ENCODE data around the gene SCGB3A1. TPM values are rescaled to one million over a fixed set of nuclear protein-coding genes. Genes with fewer than 3 reads are reported as not detected.

The SCGB3A1 gene
- total RNA-seq, 2 experiments from 2014 or later: not detected

- Mint-ChIP-seq H3K36me3 (ENCODE audit: low read depth) (no peaks in the 10 kb centered on the region), H3K4me1 (no peaks in the 10 kb centered on the region), H3K27me3 (no peaks in the 10 kb centered on the region), H3K27ac (no peak overlapping the region), H3K9me3 (ENCODE audit: low read depth) (no peaks in the 10 kb centered on the region), H3K4me3 (no peak overlapping the region)
- CTCF ChIA-PET: no interaction called here
- POLR2A ChIA-PET: no interaction called here
- intact Hi-C loops (cut with DNase I, micrococcal nuclease): no loop called here
- DNase-seq (no peak), ATAC-seq (no peak)
These were observed 10.5 kb upstream of the SCGB3A1 start for GRCh38 chr5:180601591-180602480.

GRCh38 chr5:180600554-180601041, 9.3 kb upstream of the SCGB3A1 start:
- POLR2A ChIA-PET: no interaction called here
- ATAC-seq (no peak), DNase-seq (no peak)
- no peak overlapping the region for H3K4me3 Mint-ChIP-seq
- CTCF ChIA-PET: no interaction called here
- no peaks in the 10 kb centered on the region for H3K9me3 Mint-ChIP-seq (ENCODE audit: low read depth)
- no peak overlapping the region for H3K27ac Mint-ChIP-seq
- no peaks in the 10 kb centered on the region for H3K36me3 Mint-ChIP-seq (ENCODE audit: low read depth)
- H3K27me3 Mint-ChIP-seq: no peaks in the 10 kb centered on the region
- intact Hi-C loops (cut with DNase I, micrococcal nuclease): no loop called here
- no peaks in the 10 kb centered on the region for H3K4me1 Mint-ChIP-seq

DNA sequence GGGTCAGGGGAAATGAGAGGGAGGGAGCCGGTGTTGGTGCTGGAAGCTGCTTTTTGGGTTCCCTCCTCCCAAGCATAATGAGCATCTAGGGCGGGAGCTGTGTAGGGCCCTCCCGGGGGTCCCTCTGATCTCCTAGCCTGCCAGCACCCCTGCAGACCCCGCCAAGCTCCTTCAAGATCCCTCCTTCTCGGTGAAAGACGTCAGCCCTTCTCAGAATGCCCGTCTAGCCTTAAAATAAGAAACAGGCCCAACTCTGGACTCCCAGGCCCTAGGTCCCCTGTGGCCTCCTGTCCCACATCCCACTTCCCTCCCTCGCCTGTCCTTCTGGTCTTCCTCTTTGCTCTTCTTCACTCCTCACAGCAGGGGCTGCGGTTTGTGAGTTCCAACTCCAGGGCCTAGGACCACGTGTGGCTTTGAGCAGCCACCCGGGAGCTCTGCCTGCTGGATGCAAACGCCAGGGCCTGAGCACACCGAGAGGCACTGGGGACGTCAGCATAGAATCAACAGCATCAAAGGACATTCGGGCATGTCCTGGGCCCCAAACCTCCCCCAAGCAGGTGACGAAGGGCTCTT, 8.8 kb upstream of the SCGB3A1 start:
- ATAC-seq (no peak), DNase-seq (no peak)
- no peaks in the 10 kb centered on the region for H3K4me1 Mint-ChIP-seq
- H3K9me3 Mint-ChIP-seq (ENCODE audit: low read depth): no peaks in the 10 kb centered on the region
- no peak overlapping the region for H3K27ac Mint-ChIP-seq
- CTCF ChIA-PET: no interaction called here
- H3K27me3 Mint-ChIP-seq: no peaks in the 10 kb centered on the region
- intact Hi-C loops (cut with DNase I, micrococcal nuclease): no loop called here
- H3K4me3 Mint-ChIP-seq: no peak overlapping the region
- POLR2A ChIA-PET: no interaction called here
- no peaks in the 10 kb centered on the region for H3K36me3 Mint-ChIP-seq (ENCODE audit: low read depth)

GRCh38 chr5:180599590-180599914, 8.3 kb upstream of the SCGB3A1 start:
- ATAC-seq (no peak), DNase-seq (no peak)
- intact Hi-C loops (cut with DNase I, micrococcal nuclease): no loop called here
- Mint-ChIP-seq H3K27me3 (no peaks in the 10 kb centered on the region), H3K9me3 (ENCODE audit: low read depth) (no peaks in the 10 kb centered on the region), H3K4me1 (no peaks in the 10 kb centered on the region), H3K36me3 (ENCODE audit: low read depth) (no peaks in the 10 kb centered on the region), H3K4me3 (no peak overlapping the region), H3K27ac (no peak overlapping the region)
- ChIA-PET POLR2A (no interaction called here), CTCF (interaction anchor here (0.7 kb wide), 1 partner anchor 77 kb away, joined by 3 read pairs; no protein-coding TSS in a partner anchor)

DNA sequence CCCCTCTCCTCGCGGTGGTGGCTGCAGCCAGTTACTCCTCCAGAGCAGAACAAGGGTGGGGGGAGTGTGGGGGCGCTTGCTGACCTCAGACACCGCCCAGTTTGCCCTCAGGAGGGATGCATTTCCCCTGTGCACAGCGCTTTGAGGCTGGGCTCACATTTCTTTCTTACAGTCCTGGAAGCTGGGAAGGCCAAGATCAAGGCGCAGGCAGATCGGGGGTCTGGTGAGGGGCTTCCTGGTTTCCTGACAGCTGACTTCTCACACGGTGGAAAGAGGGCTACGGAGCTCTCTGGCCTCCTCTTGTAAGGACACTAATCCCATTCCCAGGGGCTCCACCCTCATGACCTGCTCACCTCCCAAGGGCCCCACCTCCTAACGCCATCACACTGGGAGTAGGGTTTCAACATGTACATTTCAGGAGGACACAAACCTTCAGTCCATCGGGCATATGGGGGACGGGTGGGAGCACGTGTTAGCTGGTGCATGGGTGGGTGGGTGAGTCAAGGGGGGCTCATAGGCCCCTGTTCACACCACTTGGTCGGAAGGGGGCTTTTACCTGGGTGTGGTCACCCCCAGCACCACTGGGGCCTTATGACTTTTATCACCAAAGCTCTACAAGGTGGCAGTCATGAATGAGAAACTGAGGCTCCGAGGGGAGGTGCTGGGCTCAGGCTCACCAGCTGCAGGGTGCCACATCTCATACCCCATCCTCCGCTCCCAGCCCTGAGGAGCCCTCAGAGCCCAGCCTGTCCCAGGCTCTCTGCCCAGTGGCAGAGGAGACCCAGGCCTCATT, 7.7 kb upstream of the SCGB3A1 start:
- Mint-ChIP-seq H3K27me3 (no peaks in the 10 kb centered on the region), H3K27ac (no peak overlapping the region), H3K4me3 (no peak overlapping the region), H3K4me1 (no peaks in the 10 kb centered on the region), H3K36me3 (ENCODE audit: low read depth) (no peaks in the 10 kb centered on the region), H3K9me3 (ENCODE audit: low read depth) (no peaks in the 10 kb centered on the region)
- DNase-seq: no peak
- no peak for ATAC-seq
- ChIA-PET POLR2A (no interaction called here), CTCF (interaction anchor here (0.7 kb wide), 1 partner anchor 77 kb away, joined by 3 read pairs; no protein-coding TSS in a partner anchor)
- intact Hi-C loops (cut with DNase I, micrococcal nuclease): no loop called here

GRCh38 chr5:180598316-180598701, 7.0 kb upstream of the SCGB3A1 start:
- CTCF ChIA-PET: no interaction called here
- intact Hi-C loops (cut with DNase I, micrococcal nuclease): no loop called here
- no peak overlapping the region for H3K4me3 Mint-ChIP-seq
- H3K27ac Mint-ChIP-seq: no peak overlapping the region
- ATAC-seq (no peak), DNase-seq (no peak)
- H3K9me3 Mint-ChIP-seq (ENCODE audit: low read depth): no peaks in the 10 kb centered on the region
- H3K27me3 Mint-ChIP-seq: peaks cover 5% of the 10 kb centered on the region
- POLR2A ChIA-PET: no interaction called here
- H3K36me3 Mint-ChIP-seq (ENCODE audit: low read depth): no peaks in the 10 kb centered on the region
- no peaks in the 10 kb centered on the region for H3K4me1 Mint-ChIP-seq

- ATAC-seq (no peak), DNase-seq (no peak)
- peaks cover 15% of the 10 kb centered on the region for H3K27me3 Mint-ChIP-seq
- ChIA-PET POLR2A (no interaction called here), CTCF (interaction anchor here (0.5 to 1.5 kb wide), 2 partner anchors 8 to 34 kb away, joined by 3 to 5 read pairs; no protein-coding TSS in a partner anchor)
- no peaks in the 10 kb centered on the region for H3K9me3 Mint-ChIP-seq (ENCODE audit: low read depth)
- no peak overlapping the region for H3K27ac Mint-ChIP-seq
- H3K36me3 Mint-ChIP-seq (ENCODE audit: low read depth): no peaks in the 10 kb centered on the region
- no peaks in the 10 kb centered on the region for H3K4me1 Mint-ChIP-seq
- no peak overlapping the region for H3K4me3 Mint-ChIP-seq
- intact Hi-C loops (cut with DNase I, micrococcal nuclease): no loop called here
These were observed 5.5 kb upstream of the SCGB3A1 start for GRCh38 chr5:180596668-180597231.

GRCh38 chr5:180596115-180596667, 4.9 kb upstream of the SCGB3A1 start:
- intact Hi-C loops (cut with DNase I, micrococcal nuclease): no loop called here
- no peak for DNase-seq
- Mint-ChIP-seq H3K9me3 (ENCODE audit: low read depth) (no peaks in the 10 kb centered on the region), H3K36me3 (ENCODE audit: low read depth) (no peaks in the 10 kb centered on the region), H3K4me3 (no peak overlapping the region), H3K27me3 (peaks cover 15% of the 10 kb centered on the region), H3K27ac (no peak overlapping the region), H3K4me1 (no peaks in the 10 kb centered on the region)
- POLR2A ChIA-PET: no interaction called here
- no peak for ATAC-seq
- CTCF ChIA-PET: interaction anchor here (1.5 kb wide), 1 partner anchor 9 kb away, joined by 5 read pairs; no protein-coding TSS in a partner anchor

DNA sequence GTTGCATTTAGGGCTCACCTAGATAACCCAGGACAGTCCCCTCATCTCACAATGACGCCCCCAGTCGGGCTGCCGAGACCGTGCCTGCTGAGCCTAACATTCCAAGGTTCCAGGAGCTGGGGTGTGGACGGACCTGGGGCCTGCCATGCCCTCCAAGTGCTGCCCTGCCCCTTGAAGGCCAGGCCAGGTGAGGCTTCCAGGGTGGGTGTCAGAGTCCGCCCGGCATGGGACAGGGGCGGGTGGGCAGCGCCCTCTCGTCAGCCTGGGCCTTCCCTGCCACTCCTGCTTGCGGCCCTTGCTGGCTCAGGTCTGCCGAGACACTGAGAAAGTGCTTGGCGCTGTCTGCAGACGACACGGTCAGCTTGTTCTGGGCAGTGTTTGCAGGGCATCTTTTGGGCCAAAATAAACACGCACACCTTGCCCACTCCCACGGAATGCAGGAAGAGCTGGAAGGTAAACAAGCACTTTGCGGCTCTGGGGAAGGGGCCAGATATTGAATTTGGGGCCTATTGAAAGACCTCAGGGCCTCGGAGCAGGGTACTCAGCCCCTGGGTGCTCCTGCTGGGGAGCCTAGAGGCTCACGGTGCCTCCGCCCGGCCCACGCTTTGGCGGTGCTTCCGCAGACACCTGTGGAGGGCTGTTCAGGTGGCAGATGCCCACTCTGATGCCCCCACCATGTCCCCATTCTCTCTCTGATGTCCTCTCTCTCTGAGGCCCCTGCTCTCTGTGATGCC, 4.2 kb upstream of the SCGB3A1 start:
- POLR2A ChIA-PET: no interaction called here
- no peak for ATAC-seq
- Mint-ChIP-seq H3K9me3 (ENCODE audit: low read depth) (no peaks in the 10 kb centered on the region), H3K27ac (no peak overlapping the region), H3K4me1 (no peaks in the 10 kb centered on the region), H3K4me3 (no peak overlapping the region), H3K36me3 (ENCODE audit: low read depth) (no peaks in the 10 kb centered on the region), H3K27me3 (peaks cover 15% of the 10 kb centered on the region)
- CTCF ChIA-PET: no interaction called here
- intact Hi-C loops (cut with DNase I, micrococcal nuclease): no loop called here
- no peak for DNase-seq

DNA sequence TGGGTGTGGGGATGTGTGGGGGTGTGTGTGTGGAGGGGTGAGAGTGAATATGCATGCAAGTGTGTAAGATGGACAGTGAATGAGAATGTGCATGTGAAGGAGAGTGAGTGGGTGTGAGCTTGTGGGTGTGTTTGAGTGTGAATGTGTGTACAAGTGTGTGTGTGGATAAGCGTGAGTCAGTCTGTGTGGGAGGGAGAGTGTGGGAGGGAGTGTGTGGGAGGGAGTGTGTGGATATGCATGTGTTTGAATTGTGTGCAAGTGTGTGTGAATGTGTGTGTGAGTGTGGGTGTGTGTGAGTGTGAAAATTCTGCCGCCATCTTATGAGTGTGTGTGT, 3.7 kb upstream of the SCGB3A1 start:
- no peaks in the 10 kb centered on the region for H3K9me3 Mint-ChIP-seq (ENCODE audit: low read depth)
- H3K4me1 Mint-ChIP-seq: no peaks in the 10 kb centered on the region
- intact Hi-C loops (cut with DNase I, micrococcal nuclease): no loop called here
- no peak overlapping the region for H3K27ac Mint-ChIP-seq
- no peak overlapping the region for H3K4me3 Mint-ChIP-seq
- ATAC-seq: no peak
- H3K36me3 Mint-ChIP-seq (ENCODE audit: low read depth): no peaks in the 10 kb centered on the region
- ChIA-PET CTCF (no interaction called here), POLR2A (no interaction called here)
- H3K27me3 Mint-ChIP-seq: peaks cover 15% of the 10 kb centered on the region
- no peak for DNase-seq
